ENCODE results near the gene ZC3H11A.
"Not testable (repeated sequence)": the region's sequence is repeated elsewhere in the genome, so short reads cannot be mapped to it uniquely, and the experiment has no call there.

Gene ZC3H11A

GRCh38 chr1:203781962-203782361 is 13.5 kb upstream of the ZC3H11A start:
- no peak for DNase-seq (ENCODE audit: low spot score)

- no peak for DNase-seq (ENCODE audit: low spot score)
These were observed 5.5 kb upstream of the ZC3H11A start for GRCh38 chr1:203789966-203790365.

GRCh38 chr1:203791498-203791897 is 3.9 kb upstream of the ZC3H11A start:
- DNase-seq (ENCODE audit: low spot score): no peak

GRCh38 chr1:203792486-203792885 is 2.9 kb upstream of the ZC3H11A start:
- DNase-seq (ENCODE audit: low spot score): no peak

- not testable (repeated sequence) for DNase-seq (ENCODE audit: low spot score)
These were observed 1.9 kb upstream of the ZC3H11A start for GRCh38 chr1:203793561-203793960.

DNA sequence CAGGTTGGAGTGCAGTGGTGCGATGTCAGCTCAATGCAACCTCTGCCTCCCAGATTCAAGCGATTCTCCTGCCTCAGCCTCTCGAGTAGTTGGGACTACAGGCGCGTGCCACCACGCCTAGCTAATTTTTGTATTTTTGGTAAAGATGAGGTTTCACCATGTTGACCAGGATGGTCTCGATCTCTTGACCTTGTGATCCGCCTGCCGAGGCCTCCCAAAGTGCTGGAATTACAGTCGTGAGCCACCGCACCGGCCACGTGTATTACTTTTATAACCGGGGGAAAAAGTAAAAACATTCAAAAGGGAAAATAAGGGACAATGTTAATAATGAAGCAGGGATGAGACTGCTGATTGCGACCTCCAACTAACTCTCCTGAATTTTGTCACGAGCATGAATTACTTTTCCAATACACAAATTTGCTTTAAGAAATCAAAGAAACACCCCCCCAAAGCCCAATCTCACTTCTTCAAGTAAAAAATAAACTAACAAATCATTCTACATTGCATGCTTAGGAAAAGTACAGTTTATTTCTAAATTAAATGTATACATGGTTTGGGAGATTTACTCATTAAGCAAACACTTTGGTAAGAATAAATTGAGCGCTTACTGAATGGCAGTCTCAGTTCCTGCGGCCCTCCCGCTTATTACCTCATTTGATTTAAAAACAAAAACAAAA is 521 bp upstream of the ZC3H11A start:
- no peak for DNase-seq (ENCODE audit: low spot score)

GRCh38 chr1:203796236-203796605 is 798 bp downstream of the ZC3H11A start:
- DNase-seq (ENCODE audit: low spot score): no peak

DNA sequence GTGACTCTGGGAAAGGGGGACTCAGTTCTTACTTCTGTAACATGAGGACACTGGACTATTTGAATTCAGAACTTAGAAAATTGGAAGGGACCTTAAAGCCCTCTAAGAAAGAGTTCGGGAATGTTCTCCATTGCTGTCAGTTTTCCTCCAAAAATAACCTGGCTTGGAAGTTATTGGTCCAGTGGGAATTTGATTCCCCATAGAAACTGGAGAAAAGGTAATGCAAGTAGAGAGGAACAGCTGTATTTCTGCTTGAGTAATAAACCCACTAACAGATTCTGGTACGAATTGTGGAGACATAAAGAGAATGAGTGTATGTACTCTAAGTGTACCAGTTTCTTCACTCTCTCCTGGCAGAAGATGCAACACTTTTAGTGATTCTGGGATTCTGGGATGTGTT is 1.8 kb downstream of the ZC3H11A start:
- DNase-seq (ENCODE audit: low spot score): no peak

- no peak for DNase-seq (ENCODE audit: low spot score)
These were observed 2.7 kb downstream of the ZC3H11A start for GRCh38 chr1:203797948-203798655.

DNA sequence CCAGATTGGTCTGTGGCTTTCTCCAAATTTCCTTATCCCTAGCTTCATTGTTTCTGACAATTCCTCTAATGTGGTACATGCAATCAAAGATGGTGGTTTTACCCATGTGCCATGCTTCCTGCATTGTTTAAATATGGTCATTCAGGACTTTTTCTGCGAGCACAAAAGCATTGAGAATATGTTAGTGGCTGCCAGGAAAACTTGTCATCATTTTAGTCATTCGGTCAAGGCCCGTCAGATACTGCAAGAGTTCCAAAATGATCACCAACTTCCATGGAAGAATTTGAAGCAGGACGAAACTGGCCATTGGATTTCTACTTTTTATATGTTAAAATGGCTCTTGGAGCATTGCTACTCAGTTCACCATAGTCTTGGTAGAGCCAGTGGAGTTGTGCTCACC is 3.7 kb downstream of the ZC3H11A start:
- no peak for DNase-seq (ENCODE audit: low spot score)

GRCh38 chr1:203799971-203800370 is 4.5 kb downstream of the ZC3H11A start:
- DNase-seq (ENCODE audit: low spot score): no peak

GRCh38 chr1:203805689-203806088 is 10.3 kb downstream of the ZC3H11A start:
- no peak for DNase-seq (ENCODE audit: low spot score)

DNA sequence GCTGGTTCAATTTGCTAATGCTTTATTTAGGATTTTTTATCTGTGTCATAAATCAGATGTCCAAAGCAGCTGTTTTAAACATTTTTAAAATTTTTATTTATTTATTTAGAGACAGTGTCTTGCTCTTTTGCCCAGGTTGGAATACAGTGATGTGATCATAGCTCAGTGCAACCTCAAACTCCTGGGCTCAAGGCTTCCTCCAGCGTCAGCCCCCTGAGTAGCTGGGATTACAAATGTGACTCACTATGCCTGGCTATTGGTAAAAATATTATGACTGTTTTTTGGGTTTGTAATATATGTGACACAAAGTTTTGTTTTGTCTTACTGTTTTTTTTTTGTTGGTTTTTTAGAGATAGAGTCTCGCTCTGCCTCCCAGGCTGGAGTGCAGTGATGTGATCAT is 11.8 kb downstream of the ZC3H11A start:
- DNase-seq (ENCODE audit: low spot score): no peak

DNA sequence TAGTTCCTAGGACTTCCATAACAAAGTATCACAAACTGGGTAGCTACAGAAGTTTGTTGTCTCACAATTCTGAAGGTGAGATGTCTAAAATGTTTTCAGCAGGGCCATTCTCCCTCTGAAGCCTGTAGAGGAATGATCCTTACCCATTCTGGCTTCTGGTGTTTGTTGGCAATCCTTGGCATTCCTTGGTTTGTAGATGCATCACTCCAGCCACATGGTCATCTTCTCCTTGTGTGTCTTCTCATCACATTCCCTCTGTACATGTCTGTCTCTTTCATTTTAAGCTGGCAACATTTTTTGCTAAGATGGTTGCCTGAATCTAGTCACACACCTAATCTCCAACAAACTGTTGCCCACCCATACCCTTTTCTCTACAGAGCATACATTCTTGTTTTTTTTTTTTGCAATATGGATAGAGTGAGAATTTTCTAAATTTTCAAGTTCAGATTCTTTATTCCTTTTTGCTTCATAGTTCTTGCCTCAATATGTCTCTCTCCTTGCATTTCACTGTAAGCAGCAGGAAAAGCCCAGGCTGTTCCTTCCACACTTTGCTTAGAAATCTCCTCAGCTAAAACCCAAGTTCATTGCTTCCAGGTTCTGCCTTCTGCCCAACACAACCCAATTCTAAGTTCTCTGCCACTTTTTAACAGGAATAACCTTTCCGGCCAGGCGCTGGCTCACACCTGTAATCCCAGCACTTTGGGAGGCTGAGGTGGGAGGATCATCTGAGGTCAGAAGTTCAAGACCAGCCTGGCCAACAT is 18.3 kb downstream of the ZC3H11A start:
- no peak for DNase-seq (ENCODE audit: low spot score)

GRCh38 chr1:203818399-203818798 is 23.0 kb downstream of the ZC3H11A start:
- no peak for DNase-seq (ENCODE audit: low spot score)

- DNase-seq (ENCODE audit: low spot score): no peak
These were observed 27.9 kb downstream of the ZC3H11A start for GRCh38 chr1:203823306-203823705.

GRCh38 chr1:203826175-203826574 is 30.8 kb downstream of the ZC3H11A start:
- no peak for DNase-seq (ENCODE audit: low spot score)

- no peak for DNase-seq (ENCODE audit: low spot score)
These were observed 32.6 kb downstream of the ZC3H11A start for GRCh38 chr1:203828002-203828401.

DNA sequence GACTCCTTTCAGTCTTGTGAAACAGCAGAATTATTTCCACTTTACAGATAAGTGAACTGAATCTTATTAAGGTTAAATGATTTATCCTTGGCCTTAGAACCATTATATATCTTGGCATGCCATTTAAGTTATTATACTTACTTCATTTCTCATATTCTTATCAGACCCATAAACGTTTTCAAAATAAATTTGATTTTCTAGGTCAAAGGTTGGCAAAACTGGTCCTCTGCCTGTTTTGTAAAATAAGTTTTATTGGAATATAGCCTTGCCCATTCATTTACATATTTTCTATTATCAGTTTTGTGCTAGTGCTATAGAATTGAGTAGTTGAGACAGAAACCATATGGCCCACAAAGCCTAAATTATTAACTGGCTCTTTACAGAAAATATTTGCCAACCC is 33.1 kb downstream of the ZC3H11A start:
- no peak for DNase-seq (ENCODE audit: low spot score)

GRCh38 chr1:203829247-203829646 is 33.8 kb downstream of the ZC3H11A start:
- not testable (repeated sequence) for DNase-seq (ENCODE audit: low spot score)

DNA sequence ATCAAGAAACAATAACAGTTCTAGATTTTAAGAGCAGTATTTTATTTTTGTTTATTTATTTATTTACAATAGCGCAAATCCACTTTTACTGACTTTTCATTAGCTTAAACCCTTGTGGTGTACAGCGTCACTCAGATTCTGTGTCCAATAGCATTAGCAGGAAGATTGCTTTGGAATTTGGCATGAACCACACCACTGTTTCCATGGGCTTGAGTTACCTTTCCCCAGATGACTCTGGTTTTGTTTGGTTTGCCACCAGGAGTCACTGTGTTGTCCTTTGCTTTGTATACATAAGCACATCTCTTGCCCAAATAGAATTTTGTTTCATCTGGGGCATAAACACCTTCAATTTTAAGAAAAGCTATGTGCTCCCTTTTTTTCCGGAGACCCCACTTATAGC is 40.1 kb downstream of the ZC3H11A start:
- no peak for DNase-seq (ENCODE audit: low spot score)

GRCh38 chr1:203839081-203839480 is 43.7 kb downstream of the ZC3H11A start:
- no peak for DNase-seq (ENCODE audit: low spot score)

DNA sequence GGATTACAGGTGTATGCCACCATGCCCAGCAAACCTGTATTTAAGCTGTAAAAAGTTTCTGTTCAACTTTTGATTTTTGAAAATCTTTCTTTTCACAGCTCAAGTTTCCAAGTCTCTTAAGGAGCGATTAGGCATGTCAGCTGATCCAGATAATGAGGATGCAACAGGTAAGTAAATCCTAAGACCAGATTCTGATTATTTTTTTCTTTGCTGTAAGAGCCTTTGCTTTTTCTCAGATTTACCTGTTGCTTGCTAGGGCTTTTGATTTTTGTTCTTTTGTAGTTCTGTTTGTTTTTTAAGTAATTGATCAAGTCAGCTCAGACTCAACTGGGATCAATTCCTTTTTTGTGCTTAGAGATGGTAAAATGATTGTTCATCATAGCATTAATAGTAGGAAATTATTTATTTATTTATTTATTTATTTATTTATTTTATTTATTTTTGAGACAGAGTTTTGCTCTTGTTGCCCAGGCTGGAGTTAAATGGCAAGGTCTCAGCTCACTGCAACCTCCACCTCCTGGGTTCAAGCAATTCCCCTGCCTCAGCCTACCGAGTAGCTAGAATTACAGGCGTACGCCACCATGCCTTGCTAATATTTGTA is 44.9 kb downstream of the ZC3H11A start:
- DNase-seq (ENCODE audit: low spot score): no peak
